OCI-M1 (cell line): ENCODE data around the gene ARG1.
A peak's percentile ranks its signal among the peaks of the same experiment; 100 is the strongest.

Source experiments
- DNase-seq: peaks from one replicate; lab custom pipeline; 2025; lab: John Stamatoyannopoulos, UW

The ARG1 gene

DNA sequence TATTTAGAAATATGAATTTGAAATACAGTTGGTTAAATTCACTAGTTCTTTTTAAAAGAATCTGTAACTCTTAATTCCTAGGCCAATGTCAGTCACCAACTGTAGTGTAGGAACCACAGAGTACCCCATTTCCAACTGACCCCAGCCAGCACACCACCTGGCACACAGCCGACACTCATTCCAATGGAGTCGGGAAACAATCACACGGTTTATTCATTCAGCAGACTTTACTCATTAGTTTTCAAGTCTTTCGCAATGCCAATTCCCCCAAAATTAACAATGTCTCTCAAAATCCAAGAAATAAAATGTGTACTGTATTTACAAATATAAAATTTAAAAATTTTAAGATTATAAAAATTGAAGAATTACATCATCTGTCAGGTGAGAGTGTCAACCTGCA lies 13.5 kb downstream of the ARG1 start:
- no peak for DNase-seq

DNA sequence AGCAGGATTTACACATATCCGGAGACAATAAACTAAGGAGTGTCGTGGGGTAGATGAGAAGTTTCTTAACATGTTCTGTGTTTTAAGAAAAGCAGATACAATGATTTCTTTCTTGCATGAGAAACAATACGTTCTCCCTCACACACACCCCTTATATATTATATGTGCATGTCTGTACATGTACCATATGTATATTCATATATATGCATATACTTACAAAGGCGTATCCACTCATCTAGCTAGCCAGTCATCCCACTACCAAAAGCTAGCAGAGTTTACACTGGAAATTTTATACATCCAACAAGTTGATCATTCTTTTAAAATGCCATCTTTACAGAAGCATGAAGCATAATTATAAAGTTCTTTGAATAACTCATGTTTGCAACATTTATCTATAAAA lies 14.9 kb downstream of the ARG1 start:
- no peak for DNase-seq

DNA sequence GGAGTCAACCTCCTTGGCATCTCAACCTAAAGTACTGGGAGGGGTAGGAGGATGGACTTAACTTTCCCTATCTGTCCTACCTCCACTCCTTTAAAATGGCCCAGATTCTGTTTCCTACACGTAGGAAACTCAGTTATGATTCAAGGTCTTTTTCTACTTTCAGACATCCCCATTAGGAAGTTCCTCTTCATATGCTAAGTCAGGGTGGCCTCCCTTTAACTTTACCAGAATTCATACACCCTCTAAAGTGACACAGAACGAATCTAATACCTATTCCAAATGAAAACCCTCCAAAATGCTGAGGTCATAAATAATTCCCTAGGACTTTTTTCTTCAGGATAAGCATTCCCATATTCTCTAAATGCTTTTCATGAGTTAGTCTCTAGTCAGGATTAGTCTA lies 15.6 kb downstream of the ARG1 start:
- no peak for DNase-seq

DNA sequence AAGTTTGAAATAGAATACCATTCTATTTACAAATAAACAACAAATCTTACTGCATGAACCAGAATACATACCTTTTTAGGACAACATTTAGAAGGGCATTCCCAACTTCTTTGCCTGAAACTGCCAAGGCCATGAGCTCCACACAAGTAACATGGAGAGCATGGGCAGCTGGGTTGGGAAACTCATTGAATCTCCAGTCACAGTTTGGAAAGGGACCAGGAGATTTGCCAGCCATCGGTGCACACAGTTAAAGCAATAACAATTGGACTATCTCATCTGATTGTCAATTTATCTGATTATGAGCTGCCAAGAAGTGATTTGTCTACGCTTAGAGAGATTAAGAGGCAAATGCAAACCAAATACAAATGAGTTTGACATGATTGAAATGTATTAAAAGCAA lies 19.9 kb downstream of the ARG1 start:
- DNase-seq = no peak

DNA sequence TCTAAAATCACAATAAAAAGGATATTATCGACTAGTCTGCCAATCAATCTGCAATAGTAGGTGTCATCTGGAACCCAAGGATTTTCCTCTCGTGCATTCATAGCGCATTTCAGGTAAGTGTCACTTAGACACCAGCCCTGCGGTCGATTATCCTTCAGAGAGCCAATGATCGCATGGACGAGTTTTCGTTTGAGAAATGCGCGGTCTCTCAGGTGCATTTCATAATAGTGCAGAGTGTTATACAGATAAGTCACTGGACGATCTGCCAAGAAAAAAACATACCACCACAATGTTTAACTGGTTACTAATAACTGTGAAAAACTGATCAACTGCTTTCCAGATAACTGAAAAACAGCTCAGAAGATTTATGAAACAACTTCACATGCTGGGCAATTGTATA lies 21.0 kb downstream of the ARG1 start:
- no peak for DNase-seq

DNA sequence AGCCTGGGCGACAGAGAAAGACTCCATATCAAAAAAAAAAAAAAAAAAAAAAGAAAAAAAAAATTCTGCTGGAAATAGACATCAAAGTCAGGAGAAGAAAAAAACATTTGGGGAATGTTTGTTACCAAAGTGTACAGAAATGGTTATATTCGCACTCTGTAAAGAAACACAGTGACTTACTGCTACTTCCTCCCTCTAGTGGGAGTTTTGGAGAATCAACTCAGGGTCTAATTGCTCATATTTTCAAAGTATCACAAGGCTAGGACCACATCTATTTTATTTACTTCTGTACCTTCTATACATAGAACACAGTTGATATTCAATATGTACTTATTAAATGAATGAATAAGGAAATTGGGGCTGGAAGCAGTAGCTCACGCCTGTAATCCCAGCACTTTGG lies 24.4 kb downstream of the ARG1 start:
- peak; percentile 8 for DNase-seq

DNA sequence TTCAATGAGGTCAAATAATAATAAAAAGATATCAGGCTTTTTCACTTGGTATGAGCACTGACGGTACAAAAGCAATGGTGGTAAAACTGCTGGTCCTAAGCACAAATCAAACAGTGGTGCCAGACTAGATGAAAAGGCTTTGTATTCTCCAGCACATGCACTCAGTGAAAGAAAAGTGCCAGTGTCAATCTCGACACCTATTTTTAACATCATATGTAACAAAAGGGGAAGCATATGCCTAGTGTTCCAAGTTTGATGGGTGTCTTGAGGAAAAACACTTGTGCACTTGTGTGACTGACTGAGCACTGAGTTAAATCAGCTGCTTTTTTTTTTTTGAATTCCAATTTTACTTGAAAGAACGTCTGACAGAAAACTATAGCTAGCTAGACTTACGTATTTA lies 27.7 kb downstream of the ARG1 start:
- DNase-seq = no peak

DNA sequence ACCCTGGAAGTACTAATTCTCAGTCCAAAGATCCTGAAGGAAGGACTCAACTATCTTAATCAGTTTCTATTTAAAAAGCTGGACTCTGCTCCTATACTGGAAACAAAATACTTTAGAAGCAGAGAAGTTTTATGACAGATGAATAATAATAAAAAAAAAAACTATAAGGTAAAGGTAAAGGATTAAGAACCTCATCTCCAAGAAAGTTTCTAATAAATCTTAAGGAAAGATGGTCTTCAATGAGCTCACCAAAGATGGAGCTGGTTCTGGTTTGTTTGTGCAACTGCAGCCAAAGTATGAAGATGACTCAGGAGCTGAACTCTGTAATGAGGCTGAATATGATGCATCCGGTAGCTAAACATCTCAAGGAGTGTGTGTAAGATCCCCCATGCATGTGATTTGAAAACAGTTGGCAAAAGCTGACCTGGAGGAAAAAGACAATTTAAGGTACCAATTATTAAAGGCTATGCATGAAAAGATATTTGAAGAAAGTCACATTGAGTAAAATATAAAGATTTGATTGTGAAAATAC lies 29.8 kb downstream of the ARG1 start:
- no peak for DNase-seq

DNA sequence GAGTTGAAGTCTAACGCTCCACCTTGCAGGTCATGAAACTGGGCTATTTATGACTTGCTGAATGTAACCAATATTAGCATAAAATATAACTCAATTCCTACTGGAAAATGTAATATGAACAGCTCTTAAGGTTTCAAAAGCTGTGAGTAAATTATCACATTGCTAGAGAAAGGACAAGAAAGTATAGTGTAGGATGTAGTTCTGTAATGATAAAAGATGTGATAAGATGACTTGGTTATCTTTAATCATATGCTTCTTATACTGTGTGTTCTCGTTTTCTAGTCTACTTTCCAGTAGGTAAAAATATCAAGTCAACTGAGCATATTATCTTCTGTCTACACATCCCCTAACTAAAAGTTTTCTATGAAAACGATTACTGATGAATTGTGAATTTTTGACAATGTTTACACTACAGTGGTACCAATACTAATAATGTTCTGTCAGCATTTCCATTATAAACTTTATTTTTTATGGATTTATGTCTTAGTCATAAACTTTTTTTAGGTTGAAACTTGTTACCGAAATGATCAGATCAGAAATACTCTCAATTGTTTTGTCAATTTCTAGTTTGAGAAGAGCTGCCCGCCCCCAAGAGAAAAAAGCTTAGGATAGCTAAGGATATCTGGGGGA lies 40.4 kb downstream of the ARG1 start:
- no peak for DNase-seq

DNA sequence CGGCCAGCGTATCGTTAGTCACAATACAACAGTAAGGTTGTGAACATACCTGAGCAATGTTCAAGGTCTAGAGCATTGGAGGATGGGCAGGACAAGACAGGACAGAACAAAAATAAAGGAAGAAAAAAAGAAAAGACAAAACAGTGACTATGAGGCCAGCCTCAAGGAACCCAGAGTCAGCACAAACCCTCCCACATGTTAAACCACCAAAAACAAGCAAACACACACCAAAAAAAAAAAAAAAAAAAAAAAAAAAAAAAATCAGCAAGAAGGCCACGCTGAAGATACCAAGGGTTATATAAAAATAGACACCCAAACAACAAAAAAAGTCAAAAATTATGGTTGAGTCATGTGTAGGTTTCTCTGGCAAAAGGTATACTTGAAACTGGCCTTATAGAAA lies 42.2 kb downstream of the ARG1 start:
- no peak for DNase-seq

DNA sequence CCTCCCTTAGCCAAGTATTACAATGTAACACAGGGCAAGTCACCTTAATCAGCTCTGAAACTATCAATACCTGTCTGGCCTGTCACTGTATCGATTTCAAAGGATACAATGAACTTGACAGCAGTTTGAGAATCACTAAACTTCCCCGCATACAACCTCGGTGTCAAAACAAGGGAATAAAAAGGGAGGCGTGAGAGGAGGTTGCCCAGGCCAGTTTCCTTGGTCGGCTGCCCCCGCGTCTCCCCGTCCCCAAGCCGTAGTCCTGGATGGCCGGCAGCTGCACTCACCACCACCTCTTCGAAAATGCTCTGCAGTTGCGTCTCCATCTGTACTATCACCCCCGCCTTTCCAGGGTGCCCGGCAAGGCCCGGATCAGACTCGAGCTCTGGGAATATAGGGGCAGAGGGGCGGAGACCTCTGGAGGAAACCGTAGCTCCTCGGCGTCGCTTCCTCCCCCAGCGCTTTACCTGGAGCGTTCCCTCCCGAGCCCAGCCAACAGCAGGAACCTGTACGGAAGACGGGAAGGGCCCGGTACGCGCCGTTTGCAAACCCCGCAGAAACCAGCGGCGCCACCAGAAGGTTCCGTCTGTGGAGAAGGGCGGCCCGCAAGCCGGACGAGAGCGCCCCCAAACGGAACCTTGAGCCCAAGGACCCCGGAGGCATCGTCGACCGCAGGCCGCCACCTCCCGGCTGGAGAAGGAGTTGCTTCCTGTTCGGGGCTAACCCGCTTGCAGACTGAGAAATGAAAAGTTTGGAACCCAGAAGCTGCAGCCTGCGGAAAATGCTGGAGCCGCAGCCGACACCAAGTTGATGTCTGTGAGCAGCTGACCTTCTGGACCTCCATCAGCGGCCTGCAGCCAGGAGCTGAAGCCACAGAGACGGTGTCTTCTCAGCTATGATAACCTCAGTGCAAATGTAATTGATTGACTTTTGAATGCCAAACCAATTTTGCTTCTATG lies 55.0 kb downstream of the ARG1 start, which contains the start of gene MED23:
TSS of gene MED23 (minus strand) at position 519 of the 959 bp plus-strand sequence. CDS start at position 326, 193 bp downstream.
- DNase-seq = peak; percentile 98

DNA sequence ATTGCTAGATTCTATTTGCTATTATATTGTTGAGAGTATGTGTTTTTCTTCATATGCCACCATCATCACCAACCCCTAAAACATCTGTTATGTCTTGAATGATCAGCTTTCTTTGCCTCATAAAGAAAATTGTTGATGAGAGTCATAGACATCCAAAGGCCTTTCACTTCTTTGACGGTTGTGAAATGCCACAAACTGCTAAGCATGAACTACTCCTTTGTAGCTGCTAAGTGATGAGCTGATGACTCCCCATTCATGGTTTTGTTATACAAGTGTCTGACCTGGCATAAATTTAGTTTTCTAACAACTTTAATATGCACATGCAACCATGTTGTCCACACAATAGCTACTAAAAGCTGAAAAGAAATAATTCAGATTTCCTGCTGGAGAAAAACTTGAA lies 55.7 kb downstream of the ARG1 start:
- peak; percentile 60 for DNase-seq

DNA sequence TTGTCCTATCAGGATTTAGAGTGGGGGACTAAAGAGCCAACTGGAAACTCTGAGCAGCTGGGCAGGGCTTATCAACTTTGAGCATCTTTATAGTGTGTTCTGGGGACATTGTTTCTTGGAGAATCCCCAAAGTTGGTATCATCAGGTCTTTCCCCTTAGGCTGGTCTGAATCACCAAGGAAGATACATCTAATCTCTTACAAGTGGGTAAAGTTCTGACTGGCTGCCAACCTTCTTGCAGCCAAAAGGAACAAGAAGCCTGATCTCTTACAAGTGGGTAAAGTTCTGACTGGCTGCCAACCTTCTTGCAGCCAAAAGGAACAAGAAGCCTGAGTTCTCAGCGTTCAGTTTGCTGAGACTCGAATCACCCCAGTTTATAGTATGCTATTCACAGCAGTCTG lies 56.6 kb downstream of the ARG1 start:
- no peak for DNase-seq

DNA sequence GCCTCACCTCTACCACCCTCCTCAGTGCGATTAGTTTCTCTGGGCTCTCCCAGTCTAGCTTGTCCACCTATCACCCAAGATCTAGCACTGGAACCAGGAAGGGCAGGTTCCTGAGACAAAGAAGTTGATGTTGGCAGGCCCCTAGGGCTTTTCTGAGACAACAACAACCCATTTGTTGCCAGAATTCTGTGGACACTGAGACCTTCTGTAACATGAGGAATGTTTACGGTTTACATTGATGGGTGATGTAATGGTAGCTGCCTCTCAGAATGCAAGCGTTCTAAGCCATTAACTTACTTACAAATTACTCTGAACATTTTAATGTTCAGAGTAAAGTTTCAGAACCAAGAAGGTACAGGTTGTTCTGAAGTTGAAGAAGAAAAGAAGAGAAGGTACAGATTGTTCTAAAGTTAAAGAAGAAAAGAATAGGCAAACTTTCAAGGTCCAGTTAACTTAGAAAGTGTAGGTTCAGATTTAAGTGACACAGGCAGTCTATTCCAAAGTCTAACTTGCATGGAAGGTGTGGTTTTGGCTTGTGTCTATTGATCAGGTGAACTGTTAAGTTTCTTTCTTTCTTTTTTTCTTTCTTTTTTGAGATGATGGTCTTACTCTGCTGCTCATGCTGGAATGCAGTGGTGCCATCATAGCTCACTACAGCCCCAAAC lies 58.7 kb downstream of the ARG1 start:
- no peak for DNase-seq
